NCI-H69 (cell line): ENCODE measurements around the gene TDRD10.
A peak's percentile ranks its signal among the peaks of the same experiment; 100 is the strongest.
"Not testable (repeated sequence)": the region's sequence is repeated elsewhere in the genome, so short reads cannot be mapped to it uniquely, and the experiment has no call there.

Experiments
- DNase-seq: peaks from one replicate; lab custom pipeline; 2025; lab: John Stamatoyannopoulos, UW

Gene TDRD10

GRCh38 chr1:154517661-154518060 lies 15.6 kb downstream of the TDRD10 start:
- no peak for DNase-seq

DNA sequence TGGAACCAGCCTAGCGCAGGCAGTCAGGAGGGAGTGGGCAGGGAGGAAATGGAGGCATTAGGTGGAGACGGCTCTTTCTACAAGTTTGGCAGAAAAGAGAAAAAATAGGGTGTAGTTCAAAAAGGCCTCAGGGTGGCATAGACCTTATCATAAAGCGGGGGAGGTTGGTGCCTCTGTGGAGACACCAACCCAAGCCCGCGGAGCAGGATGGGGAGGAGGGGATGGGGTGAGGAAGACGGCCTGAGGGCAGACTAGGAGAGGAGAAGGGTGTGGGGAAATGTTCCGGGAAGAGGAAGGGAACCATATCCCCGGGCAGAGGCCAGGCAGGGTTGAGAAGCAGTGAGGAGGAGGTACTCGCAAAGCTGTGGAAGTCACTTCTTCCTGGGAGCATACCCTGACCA lies 17.6 kb downstream of the TDRD10 start:
- no peak for DNase-seq

- DNase-seq: no peak
Measured at GRCh38 chr1:154520333-154520732, 18.3 kb downstream of the TDRD10 start.

GRCh38 chr1:154521695-154522094 lies 19.7 kb downstream of the TDRD10 start:
- peak; percentile 9 for DNase-seq

- no peak for DNase-seq
Measured at GRCh38 chr1:154524881-154525280, 22.9 kb downstream of the TDRD10 start.

- no peak for DNase-seq
Measured at GRCh38 chr1:154527192-154527591, 25.2 kb downstream of the TDRD10 start.

DNA sequence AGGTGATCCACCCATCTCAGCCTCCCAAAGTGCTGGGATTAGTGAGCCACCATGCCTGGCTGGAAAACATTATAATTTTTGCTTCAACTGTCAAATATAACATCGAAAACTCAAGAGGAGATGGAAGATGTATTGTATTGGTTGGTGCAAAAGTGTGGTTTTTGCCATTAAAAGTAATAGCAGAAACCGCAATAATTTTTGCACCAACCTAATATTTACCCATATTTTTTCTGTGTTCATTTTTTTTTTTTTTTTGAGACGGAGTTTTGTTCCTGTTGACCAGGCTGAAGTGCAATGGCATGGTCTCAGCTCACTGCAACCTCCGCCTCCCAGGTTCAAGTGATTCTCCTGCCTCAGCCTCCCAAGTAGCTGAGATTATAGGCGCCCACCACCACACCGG lies 27.3 kb downstream of the TDRD10 start:
- DNase-seq: no peak

DNA sequence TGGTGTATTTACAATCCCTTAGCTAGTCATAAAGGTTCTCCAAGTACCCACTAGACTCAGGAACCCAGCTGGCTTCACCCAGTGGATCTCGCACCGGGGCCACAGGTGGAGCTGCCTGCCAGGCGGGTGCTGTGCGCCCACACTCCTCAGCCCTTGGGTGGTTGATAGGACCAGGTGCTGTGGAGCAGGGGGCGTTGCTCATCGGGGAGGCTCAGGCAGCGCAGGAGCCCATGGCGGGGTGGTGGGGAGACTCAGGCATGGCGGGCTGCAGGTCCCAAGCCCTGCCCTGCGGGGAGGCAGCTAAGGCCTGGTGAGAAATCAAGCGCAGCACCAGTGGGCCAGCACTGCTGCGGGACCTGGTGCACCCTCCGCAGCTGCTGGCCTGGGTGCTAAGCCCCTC lies 29.9 kb downstream of the TDRD10 start:
- not testable (repeated sequence) for DNase-seq

- DNase-seq: peak; percentile 76
Measured at GRCh38 chr1:154533952-154534844, 32.2 kb downstream of the TDRD10 start.

- DNase-seq: no peak
Measured at GRCh38 chr1:154536570-154536969, 34.6 kb downstream of the TDRD10 start.

GRCh38 chr1:154539486-154540483 lies 37.8 kb downstream of the TDRD10 start:
- no peak for DNase-seq

DNA sequence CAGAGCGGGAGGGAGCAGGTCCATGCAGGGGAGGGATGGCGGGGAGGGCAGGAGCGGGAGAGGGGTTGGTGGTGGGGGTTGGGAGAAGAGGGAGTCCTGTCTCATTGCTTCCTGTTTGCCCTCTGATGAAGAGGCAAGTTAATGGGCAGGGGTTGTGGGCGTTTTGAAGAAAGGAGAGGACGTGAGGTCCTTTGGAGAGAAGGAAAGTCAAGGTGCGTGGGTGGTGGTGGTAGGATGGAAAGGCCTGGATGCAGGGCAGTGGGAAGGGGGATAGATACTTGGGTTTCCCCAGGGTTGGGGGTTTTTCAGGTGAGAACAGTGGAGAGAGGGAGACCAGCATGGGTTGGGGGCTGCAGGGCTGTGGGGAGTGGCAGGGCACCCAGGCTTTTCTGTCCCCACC lies 39.2 kb downstream of the TDRD10 start:
- no peak for DNase-seq

- DNase-seq: peak; percentile 73
Measured at GRCh38 chr1:154546264-154547063, 44.4 kb downstream of the TDRD10 start.

DNA sequence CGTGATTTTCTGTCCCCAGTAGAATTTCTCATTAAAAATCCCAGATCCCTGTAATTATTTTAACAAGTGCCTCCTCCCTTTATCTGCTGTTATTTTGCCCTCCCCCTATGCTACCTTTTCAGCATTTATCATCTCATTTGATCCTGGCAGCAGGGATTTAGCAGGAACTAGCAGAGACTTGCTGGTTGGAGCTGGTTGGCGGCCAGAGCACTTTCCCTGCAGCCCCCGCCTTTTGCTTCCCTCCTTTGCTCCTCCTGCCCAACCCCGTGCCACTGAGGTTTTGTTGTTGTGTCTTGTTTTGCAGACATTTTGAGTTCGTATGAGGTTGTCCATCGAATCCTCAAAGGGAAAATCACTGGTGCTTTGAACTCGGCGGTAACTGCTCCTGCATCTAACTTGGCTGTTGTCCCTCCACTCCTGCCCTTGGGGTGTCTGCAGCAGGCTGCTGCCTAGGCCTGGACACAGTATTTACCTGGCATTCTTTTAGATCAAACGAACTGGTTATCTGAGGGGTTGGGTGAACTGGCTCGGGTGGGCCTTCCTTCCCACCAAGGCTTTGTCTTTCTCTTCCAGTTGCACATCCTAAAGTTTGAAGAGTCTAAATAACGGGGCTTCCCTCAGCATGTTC lies 45.2 kb downstream of the TDRD10 start:
- no peak for DNase-seq

GRCh38 chr1:154548028-154548427 lies 46.0 kb downstream of the TDRD10 start:
- no peak for DNase-seq

DNA sequence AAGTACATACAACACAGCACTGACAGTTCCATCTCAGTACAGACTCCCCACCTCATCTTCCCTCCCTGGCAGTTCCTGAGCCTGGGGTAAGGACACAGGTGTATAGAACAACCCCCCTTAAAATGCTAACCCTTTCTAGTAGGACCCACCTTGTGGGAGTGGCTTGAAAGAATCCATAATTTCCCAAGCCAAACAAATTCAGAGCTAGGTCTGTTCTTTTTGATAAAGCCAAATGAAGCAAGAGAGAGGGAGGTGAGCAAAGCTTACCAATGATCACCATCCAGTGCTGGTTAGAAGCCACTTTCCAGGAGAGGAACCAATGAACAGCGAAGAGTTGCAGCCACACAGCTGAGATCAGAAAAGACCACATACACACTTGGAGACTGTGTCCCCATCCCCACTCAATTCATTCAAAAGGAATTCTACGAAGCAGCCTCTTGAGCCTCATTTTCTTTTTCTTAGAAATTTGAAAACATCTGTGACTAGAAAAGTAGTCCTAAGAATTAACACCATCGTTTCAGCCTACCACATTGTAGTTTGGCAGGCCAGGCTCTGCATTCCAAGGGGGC lies 47.3 kb downstream of the TDRD10 start:
- DNase-seq: no peak

DNA sequence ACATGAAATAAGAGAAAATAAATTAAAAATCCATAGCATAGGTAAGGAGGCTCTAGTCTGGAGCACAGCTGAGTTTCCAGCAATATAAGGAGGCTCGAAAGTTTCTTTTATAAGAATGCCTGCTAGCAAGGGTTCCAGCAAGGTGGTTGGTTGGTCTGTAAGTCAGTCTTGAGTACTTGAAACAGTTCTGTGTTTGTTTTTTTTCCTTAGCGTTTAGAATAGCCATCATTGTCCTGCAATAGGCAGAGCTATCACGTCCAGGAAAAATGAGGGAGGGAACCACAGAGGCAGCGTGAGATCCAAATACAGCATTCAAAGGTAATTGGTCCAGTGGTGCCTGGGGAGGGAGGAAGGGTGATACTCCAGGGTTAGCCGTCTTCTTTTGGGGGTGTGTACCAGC lies 48.1 kb downstream of the TDRD10 start:
- no peak for DNase-seq

- no peak for DNase-seq
Measured at GRCh38 chr1:154550657-154551056, 48.6 kb downstream of the TDRD10 start.

DNA sequence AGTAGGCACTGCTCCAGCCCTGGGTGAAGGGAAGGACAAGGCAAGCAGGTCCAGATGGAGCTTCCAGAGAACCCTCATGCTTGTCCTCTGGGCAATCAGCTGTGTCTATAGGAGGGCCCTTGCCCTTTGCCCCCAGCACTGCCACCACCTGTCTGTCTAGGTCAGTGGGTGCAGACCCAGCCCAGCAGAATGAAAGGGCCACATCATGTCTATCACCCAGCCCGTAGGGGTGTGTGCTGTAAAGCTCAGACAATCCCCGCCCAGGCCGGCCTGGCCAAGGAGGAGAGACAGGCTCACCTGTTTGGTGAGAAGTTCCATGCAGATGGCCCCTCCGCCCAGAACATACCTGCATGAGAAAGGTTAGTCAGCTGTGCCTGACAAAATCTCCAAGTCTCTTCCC lies 49.5 kb downstream of the TDRD10 start:
- no peak for DNase-seq

DNA sequence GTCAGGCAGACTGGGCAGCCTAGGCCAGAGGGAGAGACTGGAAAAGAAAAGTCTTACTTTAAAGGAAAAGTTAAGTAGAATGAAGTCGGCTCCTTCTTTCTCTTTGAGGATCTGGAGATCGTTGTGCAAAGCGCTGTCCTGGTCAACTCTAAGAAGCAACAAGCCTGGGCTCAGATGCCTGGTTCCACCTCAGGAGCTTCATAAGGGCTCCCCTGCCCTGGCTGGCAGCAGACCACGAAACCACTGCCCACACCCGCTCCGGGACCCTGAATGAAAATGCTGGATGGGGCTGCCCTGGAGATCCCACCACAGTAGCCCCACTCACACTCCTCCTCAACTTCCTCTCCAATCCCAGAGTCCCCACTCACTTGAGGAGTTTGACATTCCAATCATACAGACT lies 50.0 kb downstream of the TDRD10 start:
- DNase-seq: no peak
